GM21447 (cell line): ENCODE data around the gene MDH1.
A peak's percentile ranks its signal among the peaks of the same experiment; 100 is the strongest.
"Not testable (repeated sequence)": the region's sequence is repeated elsewhere in the genome, so short reads cannot be mapped to it uniquely, and the experiment has no call there.

Source experiments
- ATAC-seq: cut with Tn5 transposase; IDR thresholded peaks from one replicate; pipeline ENCODE4 v1.9.1; 2021; ENCODE audit not compliant: unreplicated experiment

MDH1 gene

GRCh38 chr2:63588385-63589147 is at the start of gene MDH1, which contains the start of gene WDPCP:
Gene MDH1 (plus strand): TSS chr2:63588963. CDS start chr2:63589044, 81 bp downstream.
Gene WDPCP (minus strand): TSS chr2:63588477. CDS start chr2:63588271, 206 bp downstream.
- ATAC-seq = peak; percentile 82

- ATAC-seq = no peak
Measured at GRCh38 chr2:63539416-63540162, 49.2 kb upstream of the MDH1 start.

GRCh38 chr2:63544017-63544627 is 44.6 kb upstream of the MDH1 start:
- ATAC-seq = no peak

GRCh38 chr2:63545023-63545422 is 43.7 kb upstream of the MDH1 start:
- no peak for ATAC-seq

- ATAC-seq = no peak
Measured at GRCh38 chr2:63553049-63553448, 35.7 kb upstream of the MDH1 start.

GRCh38 chr2:63555299-63555698 is 33.5 kb upstream of the MDH1 start:
- no peak for ATAC-seq

- ATAC-seq = no peak
Measured at GRCh38 chr2:63555931-63556330, 32.8 kb upstream of the MDH1 start.

GRCh38 chr2:63557819-63558218 is 30.9 kb upstream of the MDH1 start:
- not testable (repeated sequence) for ATAC-seq

GRCh38 chr2:63558922-63559321 is 29.8 kb upstream of the MDH1 start:
- not testable (repeated sequence) for ATAC-seq

- ATAC-seq = no peak
Measured at GRCh38 chr2:63562751-63563150, 26.0 kb upstream of the MDH1 start.

GRCh38 chr2:63569740-63570139 is 19.0 kb upstream of the MDH1 start:
- no peak for ATAC-seq

- no peak for ATAC-seq
Measured at GRCh38 chr2:63571291-63571690, 17.5 kb upstream of the MDH1 start.

- no peak for ATAC-seq
Measured at GRCh38 chr2:63572001-63572400, 16.8 kb upstream of the MDH1 start.

GRCh38 chr2:63573026-63573425 is 15.7 kb upstream of the MDH1 start:
- ATAC-seq = not testable (repeated sequence)

GRCh38 chr2:63573726-63574345 is 14.9 kb upstream of the MDH1 start:
- ATAC-seq = not testable (repeated sequence)

GRCh38 chr2:63576546-63576945 is 12.2 kb upstream of the MDH1 start:
- ATAC-seq = no peak

- no peak for ATAC-seq
Measured at GRCh38 chr2:63578767-63579166, 10.0 kb upstream of the MDH1 start.

- no peak for ATAC-seq
Measured at GRCh38 chr2:63580651-63581297, 8.0 kb upstream of the MDH1 start.

GRCh38 chr2:63581298-63581961 is 7.3 kb upstream of the MDH1 start:
- ATAC-seq = no peak

- ATAC-seq = no peak
Measured at GRCh38 chr2:63582873-63583272, 5.9 kb upstream of the MDH1 start.
